ENCODE measurements around the gene GABPB1. TPM values are rescaled to one million over a fixed set of nuclear protein-coding genes. Genes with fewer than 3 reads are reported as not detected.

The GABPB1 gene
- polyA plus RNA-seq, 1 of the 3 experiments (the other 2 are of a cell fraction): 12.8 TPM

GRCh38 chr15:50257924-50258323 lies 97.1 kb downstream of the GABPB1 start:
- 70% methylated on average over 3 of the region's 3 CpGs for WGBS (ENCODE audit: low lambda C conversion rate)
- CTCF ChIA-PET: interaction anchor here (0.8 kb wide), 1 partner anchor 9 kb away, joined by 3 read pairs; no protein-coding TSS in a partner anchor
- POLR2A ChIA-PET: no interaction called here

GRCh38 chr15:50257332-50257731 lies 97.7 kb downstream of the GABPB1 start:
- H3K9me2 ChIP-seq: no peaks in the 10 kb centered on the region
- no peaks in the 10 kb centered on the region for H3K4me1 ChIP-seq (ENCODE audit: control insufficient read depth in 1 of 2, insufficient read depth in 2 of 2, low read depth in 1 of 2, low read length in 1 of 2)
- no peaks in the 10 kb centered on the region for H3K79me2 ChIP-seq (ENCODE audit: insufficient read depth)
- no peaks in the 10 kb centered on the region for H4K20me1 ChIP-seq (ENCODE audit: insufficient read depth)
- ChIA-PET CTCF (no interaction called here), POLR2A (no interaction called here)
- H3K36me3 ChIP-seq (replicated peaks in 1 of 2; ENCODE audit: control insufficient read depth in 1 of 2, insufficient read depth in 2 of 2, low read length in 1 of 2): no peaks in the 10 kb centered on the region
- DNase-seq: no peak
- 63% methylated on average over 5 of the region's 8 CpGs for WGBS (ENCODE audit: low lambda C conversion rate)
- H3K9ac ChIP-seq: no peak overlapping the region
- H2AFZ ChIP-seq (ENCODE audit: low read depth): no peak overlapping the region
- no peaks in the 10 kb centered on the region for H3K27me3 ChIP-seq (ENCODE audit: insufficient read depth)
- no peaks in the 10 kb centered on the region for H3K9me3 ChIP-seq
- H3F3A ChIP-seq (replicated peaks; ENCODE audit: insufficient read depth): no peaks in the 10 kb centered on the region
- H3K27ac ChIP-seq (ENCODE audit: low read depth in 2 of 2, low read length in 1 of 2): no peak overlapping the region
- no peak overlapping the region for H3K4me2 ChIP-seq
- H3K4me3 ChIP-seq (ENCODE audit: low read depth in 2 of 2, low read length in 1 of 2): no peak overlapping the region
- TF ChIP-seq USF2 (IDR thresholded peaks at IDR 0.05; ENCODE audit: borderline replicate concordance, low read depth, low read length) (no peak), REST (IDR thresholded peaks at IDR 0.05; ENCODE audit: low read depth, low read length) (no peak), FOXJ3 (CRISPR knock-in tag; IDR thresholded peaks at IDR 0.05) (no peak), TCF12 (IDR thresholded peaks at IDR 0.05) (no peak), USF1 (IDR thresholded peaks at IDR 0.05; ENCODE audit: borderline replicate concordance, low read depth) (no peak), GATA2 (CRISPR knock-in tag; IDR thresholded peaks at IDR 0.05) (no peak), FOXM1 (IDR thresholded peaks at IDR 0.05; ENCODE audit: low read depth) (no peak), CTCF (IDR thresholded peaks at IDR 0.05) (no peak), MXI1 (IDR thresholded peaks at IDR 0.05; ENCODE audit: low read depth, low read length) (no peak), TEAD4 (IDR thresholded peaks at IDR 0.05; ENCODE audit: borderline replicate concordance, insufficient read depth) (no peak), POLR2AphosphoS5 (IDR thresholded peaks at IDR 0.05; ENCODE audit: low read depth, low read length) (no peak), PBX3 (IDR thresholded peaks at IDR 0.05) (no peak), MEF2A (IDR thresholded peaks at IDR 0.05; ENCODE audit: borderline replicate concordance, low read depth) (no peak), ELF1 (IDR thresholded peaks at IDR 0.05) (no peak), GABPA (IDR thresholded peaks at IDR 0.05; ENCODE audit: low read depth) (no peak), SMC3 (IDR thresholded peaks at IDR 0.05; ENCODE audit: low read depth, low read length) (no peak)

More at GRCh38 chr15:50257924-50258323, 97.1 kb downstream of the GABPB1 start:
- no peaks in the 10 kb centered on the region for H3F3A ChIP-seq (replicated peaks; ENCODE audit: insufficient read depth)
- no peaks in the 10 kb centered on the region for H3K4me1 ChIP-seq (ENCODE audit: control insufficient read depth in 1 of 2, insufficient read depth in 2 of 2, low read depth in 1 of 2, low read length in 1 of 2)
- TF ChIP-seq PBX3 (IDR thresholded peaks at IDR 0.05) (no peak), CHD2 (IDR thresholded peaks at IDR 0.05; ENCODE audit: low read length, partially characterized antibody) (no peak), MEF2A (IDR thresholded peaks at IDR 0.05; ENCODE audit: borderline replicate concordance, low read depth) (no peak), FOXJ3 (CRISPR knock-in tag; IDR thresholded peaks at IDR 0.05) (no peak), SMC3 (IDR thresholded peaks at IDR 0.05; ENCODE audit: low read depth, low read length) (no peak)
- H3K9me2 ChIP-seq: no peaks in the 10 kb centered on the region
- H4K20me1 ChIP-seq (ENCODE audit: insufficient read depth): no peaks in the 10 kb centered on the region
- H3K27me3 ChIP-seq (ENCODE audit: insufficient read depth): no peaks in the 10 kb centered on the region
- no peaks in the 10 kb centered on the region for H3K9me3 ChIP-seq
- no peak for DNase-seq
- H3K9ac ChIP-seq: no peak overlapping the region
- no peaks in the 10 kb centered on the region for H3K79me2 ChIP-seq (ENCODE audit: insufficient read depth)
- H3K27ac ChIP-seq (ENCODE audit: low read depth in 2 of 2, low read length in 1 of 2): no peak overlapping the region
- no peaks in the 10 kb centered on the region for H3K36me3 ChIP-seq (replicated peaks in 1 of 2; ENCODE audit: control insufficient read depth in 1 of 2, insufficient read depth in 2 of 2, low read length in 1 of 2)
- no peak overlapping the region for H3K4me3 ChIP-seq (ENCODE audit: low read depth in 2 of 2, low read length in 1 of 2)
- no peak overlapping the region for H3K4me2 ChIP-seq
- H2AFZ ChIP-seq (ENCODE audit: low read depth): no peak overlapping the region
